BE2C (cell line): ENCODE data around the gene CASZ1.

Experiments
- DNase-seq: peaks from one replicate; pipeline ENCODE4 v3.0.0-alpha.2; 2020
- H3K27me3 ChIP-seq: fragments of 250-450 bp; sonication (Bioruptor Pico); 2 replicates; pipeline ENCODE4 v1.5.1; 2020; ENCODE audit warnings: mild to moderate bottlenecking
- H3K36me3 ChIP-seq: fragments of 250-450 bp; sonication (Bioruptor Pico); 2 replicates; pipeline ENCODE4 v1.5.1; 2020; ENCODE audit warnings: mild to moderate bottlenecking
- H3K4me1 ChIP-seq: fragments of 250-450 bp; sonication (Bioruptor Pico); 2 replicates; pipeline ENCODE4 v1.5.1; 2020
- H3K4me3 ChIP-seq: 2 replicates; pipeline ENCODE4 v1.5.1; 2011; ENCODE audit warnings: low read depth, low read length
- H3K9me3 ChIP-seq: fragments of 250-450 bp; sonication (Bioruptor Pico); 2 replicates; pipeline ENCODE4 v1.5.1; 2020
- TF ChIP-seq, protein P1 (sequence below): IDR thresholded peaks from 2 replicates; pipeline ENCODE4 v1.5.1; 2012; ENCODE audit warnings: mild to moderate bottlenecking, low read depth, low read length

CASZ1 gene

DNA sequence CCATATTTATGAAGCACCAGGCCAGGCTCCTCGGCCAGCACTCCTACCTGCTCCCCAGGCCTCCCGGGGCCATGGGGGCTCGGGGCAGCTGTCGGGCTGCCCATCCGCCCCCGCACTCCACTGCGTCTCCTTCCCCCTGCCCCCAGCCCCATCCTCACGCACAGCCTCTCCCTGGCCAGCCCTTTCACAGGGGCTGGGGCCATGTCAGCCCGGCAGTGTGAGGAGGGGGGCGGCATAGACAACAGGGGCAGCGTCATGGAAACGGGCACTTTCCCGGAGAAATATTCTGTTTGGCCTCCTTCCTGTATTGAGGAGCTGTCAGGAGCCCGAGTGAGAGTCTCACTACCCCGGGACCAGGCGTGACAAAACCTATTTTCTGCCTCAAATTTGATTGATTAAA, 87.3 kb downstream of the CASZ1 start:
- H3K36me3 ChIP-seq, result no peaks in the 10 kb centered on the region
- TF ChIP-seq, protein P1, sequence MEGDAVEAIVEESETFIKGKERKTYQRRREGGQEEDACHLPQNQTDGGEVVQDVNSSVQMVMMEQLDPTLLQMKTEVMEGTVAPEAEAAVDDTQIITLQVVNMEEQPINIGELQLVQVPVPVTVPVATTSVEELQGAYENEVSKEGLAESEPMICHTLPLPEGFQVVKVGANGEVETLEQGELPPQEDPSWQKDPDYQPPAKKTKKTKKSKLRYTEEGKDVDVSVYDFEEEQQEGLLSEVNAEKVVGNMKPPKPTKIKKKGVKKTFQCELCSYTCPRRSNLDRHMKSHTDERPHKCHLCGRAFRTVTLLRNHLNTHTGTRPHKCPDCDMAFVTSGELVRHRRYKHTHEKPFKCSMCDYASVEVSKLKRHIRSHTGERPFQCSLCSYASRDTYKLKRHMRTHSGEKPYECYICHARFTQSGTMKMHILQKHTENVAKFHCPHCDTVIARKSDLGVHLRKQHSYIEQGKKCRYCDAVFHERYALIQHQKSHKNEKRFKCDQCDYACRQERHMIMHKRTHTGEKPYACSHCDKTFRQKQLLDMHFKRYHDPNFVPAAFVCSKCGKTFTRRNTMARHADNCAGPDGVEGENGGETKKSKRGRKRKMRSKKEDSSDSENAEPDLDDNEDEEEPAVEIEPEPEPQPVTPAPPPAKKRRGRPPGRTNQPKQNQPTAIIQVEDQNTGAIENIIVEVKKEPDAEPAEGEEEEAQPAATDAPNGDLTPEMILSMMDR, result no peak
- no peaks in the 10 kb centered on the region for H3K4me1 ChIP-seq
- H3K4me3 ChIP-seq, result no peak overlapping the region
- DNase-seq, result no peak
- no peaks in the 10 kb centered on the region for H3K9me3 ChIP-seq
- no peaks in the 10 kb centered on the region for H3K27me3 ChIP-seq

DNA sequence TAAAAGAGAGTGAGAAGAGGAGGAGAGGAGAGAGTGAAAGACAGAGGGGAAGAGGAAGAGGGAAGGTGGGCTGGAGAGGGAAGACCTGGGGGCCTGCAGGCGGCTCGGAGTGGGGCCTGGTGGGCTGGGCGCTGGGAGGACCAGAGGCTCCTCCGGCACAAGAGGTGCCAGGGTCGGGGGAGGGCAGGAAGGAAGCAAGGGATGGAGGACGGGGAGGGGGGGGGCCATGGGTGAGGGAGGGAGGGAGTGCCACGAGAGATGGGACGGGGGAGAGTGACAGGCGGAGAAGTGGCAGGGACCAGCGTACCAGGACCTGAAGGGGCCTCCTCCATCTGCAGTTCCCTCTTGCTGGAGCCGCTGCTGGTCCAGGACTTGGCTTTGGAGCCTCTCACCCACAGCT, 87.7 kb downstream of the CASZ1 start:
- no peaks in the 10 kb centered on the region for H3K27me3 ChIP-seq
- TF ChIP-seq, protein P1, result no peak
- H3K4me3 ChIP-seq, result no peak overlapping the region
- H3K4me1 ChIP-seq, result no peaks in the 10 kb centered on the region
- H3K36me3 ChIP-seq, result no peaks in the 10 kb centered on the region
- no peak for DNase-seq
- no peaks in the 10 kb centered on the region for H3K9me3 ChIP-seq

DNA sequence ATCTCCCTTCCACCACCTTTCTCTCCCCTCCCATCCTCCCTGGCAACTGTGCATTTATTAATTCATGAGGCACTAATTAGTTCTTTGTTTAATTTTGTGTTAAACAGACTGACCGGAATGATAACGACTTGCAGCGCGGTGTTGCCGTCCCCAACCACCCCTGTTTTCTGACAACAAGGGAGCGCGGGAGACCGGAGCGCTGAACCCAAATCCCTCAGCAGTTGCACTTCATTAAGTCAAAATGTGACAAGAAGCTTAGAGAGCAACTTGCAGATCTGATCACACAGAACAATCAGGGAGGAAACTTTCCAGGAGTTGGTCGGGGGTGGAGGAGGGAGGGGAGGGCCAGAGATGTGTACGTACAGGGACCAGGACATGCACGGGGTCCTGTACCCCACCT, 89.2 kb downstream of the CASZ1 start:
- Histone ChIP-seq H3K4me3 (no peak overlapping the region), H3K36me3 (no peaks in the 10 kb centered on the region), H3K4me1 (no peaks in the 10 kb centered on the region), H3K9me3 (no peaks in the 10 kb centered on the region), H3K27me3 (no peaks in the 10 kb centered on the region)
- TF ChIP-seq, protein P1, result no peak
- DNase-seq, result no peak

DNA sequence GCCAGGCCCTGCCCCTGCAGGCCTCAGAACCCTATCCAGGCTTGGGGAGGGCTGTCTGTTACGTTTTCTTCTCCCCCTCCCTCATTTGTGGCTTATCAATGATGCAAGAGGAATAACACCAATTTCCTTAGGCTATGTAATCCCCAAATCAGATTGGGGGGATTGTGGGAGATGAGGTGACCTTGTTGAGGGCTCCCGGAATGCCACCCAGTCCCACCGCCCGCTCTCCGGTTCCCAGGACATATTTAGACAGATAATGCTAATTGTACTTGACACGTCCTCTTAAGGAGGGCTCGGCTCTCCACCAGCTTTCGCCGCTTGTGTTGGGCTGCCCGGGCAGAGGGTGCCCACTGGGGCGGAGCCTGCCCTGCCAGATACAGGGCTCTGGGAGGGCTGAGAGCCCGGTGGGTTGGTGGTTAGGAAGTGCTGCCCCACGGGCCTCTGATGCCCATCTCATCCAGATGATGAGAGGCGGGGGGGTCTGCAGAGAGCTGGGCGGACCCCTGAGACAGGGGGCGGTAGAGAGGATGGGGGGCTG, 90.0 kb downstream of the CASZ1 start:
- Histone ChIP-seq H3K4me1 (peaks cover under 1% of the 10 kb centered on the region; the same call in 1 of the 2 replicates), H3K36me3 (no peaks in the 10 kb centered on the region), H3K4me3 (no peak overlapping the region), H3K9me3 (no peaks in the 10 kb centered on the region), H3K27me3 (no peaks in the 10 kb centered on the region)
- TF ChIP-seq, protein P1, result no peak
- DNase-seq, result no peak

DNA sequence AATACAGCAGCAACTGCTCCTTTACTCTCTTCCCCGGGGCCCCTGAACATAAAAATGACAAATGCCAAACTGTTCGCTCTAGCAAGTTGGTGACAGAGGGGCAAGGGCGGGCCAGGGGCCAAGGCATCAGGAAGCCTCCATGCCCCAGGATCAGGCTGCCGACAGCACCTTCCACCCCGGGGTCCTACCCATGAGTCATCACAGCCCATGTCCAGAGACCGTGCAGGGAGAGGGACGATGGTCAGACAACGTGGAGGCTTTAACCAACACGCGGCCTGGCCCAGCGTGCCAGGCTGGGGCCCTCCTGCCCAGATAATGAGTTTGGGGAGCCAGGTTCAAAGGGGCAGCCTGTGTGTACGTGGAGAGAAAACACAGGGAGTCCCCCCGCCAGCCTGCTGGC, 90.5 kb downstream of the CASZ1 start:
- TF ChIP-seq, protein P1, result no peak
- Histone ChIP-seq H3K4me3 (no peak overlapping the region), H3K4me1 (peaks cover 3% of the 10 kb centered on the region), H3K9me3 (no peaks in the 10 kb centered on the region), H3K36me3 (no peaks in the 10 kb centered on the region), H3K27me3 (no peaks in the 10 kb centered on the region)
- no peak for DNase-seq

DNA sequence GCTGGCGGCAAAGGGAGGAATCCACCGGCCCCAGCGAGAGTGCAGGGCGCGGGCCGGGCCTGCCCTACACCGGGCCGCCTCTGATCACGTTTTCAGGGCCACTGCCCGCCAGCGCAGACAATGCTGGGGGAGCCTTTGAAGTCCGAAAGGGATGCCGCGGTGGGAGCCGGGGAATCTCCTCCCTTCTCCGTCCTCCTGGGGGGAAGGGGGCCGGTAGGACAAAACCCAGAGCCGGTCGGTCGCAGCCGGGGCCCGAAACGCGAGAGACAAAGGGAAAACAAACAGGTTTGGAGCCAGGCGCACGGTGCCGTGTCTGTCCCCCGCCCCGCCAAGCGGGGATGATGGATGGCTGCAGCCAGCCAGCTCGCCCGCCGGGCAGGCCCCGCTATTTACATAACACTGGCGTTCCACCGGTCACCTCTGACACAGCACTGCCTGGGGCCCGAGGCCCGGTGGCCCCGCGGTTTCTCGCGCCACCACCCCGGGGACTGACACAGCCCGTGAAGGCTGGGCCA, 92.0 kb downstream of the CASZ1 start:
- Histone ChIP-seq H3K36me3 (no peaks in the 10 kb centered on the region), H3K27me3 (no peaks in the 10 kb centered on the region), H3K9me3 (no peaks in the 10 kb centered on the region), H3K4me3 (no peak overlapping the region), H3K4me1 (peaks cover 3% of the 10 kb centered on the region)
- TF ChIP-seq, protein P1, result no peak
- no peak for DNase-seq
